ENCODE measurements around the gene TMEM115. TPM values are rescaled to one million over a fixed set of nuclear protein-coding genes. Genes with fewer than 3 reads are reported as not detected.

TMEM115 gene
- total and polyA plus RNA-seq, 9 donors, result 23.0 to 31.3 (median 26.1) TPM

DNA sequence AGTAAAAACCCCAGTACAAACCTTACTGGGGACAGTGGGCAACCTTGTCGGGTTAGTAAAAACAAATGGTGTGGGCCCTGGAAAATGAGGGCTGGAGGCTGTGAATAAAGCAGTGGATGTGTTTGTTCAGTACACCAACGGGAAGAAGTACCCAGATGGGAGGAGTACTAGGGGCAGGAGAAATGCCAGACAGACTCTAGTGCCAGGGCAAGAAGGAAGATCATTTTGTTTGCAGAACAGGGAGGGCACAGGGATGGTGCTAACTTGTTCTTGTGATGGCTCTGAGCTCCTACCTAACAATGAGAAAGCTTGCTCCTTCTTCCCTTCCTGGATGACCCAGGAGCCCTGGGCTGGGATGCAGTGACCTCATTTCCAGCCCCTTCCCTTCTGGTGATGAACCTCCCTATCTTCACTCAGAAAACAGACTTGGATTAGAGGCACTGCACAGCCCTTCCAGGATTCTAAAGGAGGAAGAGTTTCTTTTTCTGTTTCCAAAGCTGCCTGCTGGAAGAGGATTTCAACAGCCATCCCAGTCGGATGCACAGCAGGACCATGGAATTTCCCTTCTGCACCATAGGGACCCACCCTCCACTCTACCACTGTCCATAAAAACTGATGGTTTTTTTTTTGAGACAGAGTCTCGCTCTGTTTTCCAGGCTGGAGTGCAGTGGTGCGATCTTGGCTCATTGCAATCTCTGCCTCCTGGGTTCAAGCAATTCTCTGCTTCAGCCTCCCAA lies 24.8 kb downstream of the TMEM115 start:
- Histone ChIP-seq H3K36me3 (ENCODE audit: control insufficient read depth, insufficient read depth, low read length) (peaks cover 46% of the 10 kb centered on the region), H3K4me1 (ENCODE audit: control insufficient read depth, insufficient read depth, low read length) (peaks cover 56% of the 10 kb centered on the region), H3K27me3 (ENCODE audit: control insufficient read depth, insufficient read depth, low read length) (no peaks in the 10 kb centered on the region), H3K4me3 (ENCODE audit: low read length) (no peak overlapping the region), H3K9me3 (replicated peaks; ENCODE audit: control insufficient read depth, low read depth, low read length) (no peaks in the 10 kb centered on the region), H3K27ac (ENCODE audit: low read length) (peak overlapping the region; percentile 89)
- WGBS (ENCODE audit: insufficient coverage), result 50% methylated on average over 4 of the region's 5 CpGs
- no peak for DNase-seq

DNA sequence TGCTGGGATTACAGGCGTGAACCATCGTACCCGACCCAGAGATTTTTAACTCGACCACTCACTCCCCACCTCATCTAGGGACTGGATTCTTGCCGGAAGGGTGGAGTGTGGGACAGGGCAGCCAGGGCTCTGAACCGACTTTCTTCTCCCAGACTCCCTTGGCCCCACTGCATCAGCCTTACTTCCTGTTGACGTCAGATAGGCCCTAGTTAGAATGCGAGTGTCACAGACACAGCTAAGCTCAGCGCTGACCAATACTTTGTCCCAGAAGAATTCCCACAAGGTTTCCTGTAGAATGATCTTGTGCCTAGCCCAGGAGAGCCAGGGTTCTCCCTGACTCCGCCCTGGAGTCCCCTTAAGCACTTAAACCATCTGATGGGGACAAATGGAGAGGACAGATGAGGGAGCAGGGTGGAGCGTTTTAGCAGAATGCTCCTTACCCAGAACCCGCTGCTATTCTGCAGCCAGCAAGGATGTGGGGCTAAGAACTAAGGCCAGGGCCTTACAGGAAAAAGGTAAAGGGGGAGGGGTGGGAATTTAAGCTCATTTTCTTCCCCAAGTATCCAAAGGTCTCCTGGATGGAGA lies 25.5 kb downstream of the TMEM115 start:
- peaks cover 49% of the 10 kb centered on the region for H3K4me1 ChIP-seq (ENCODE audit: control insufficient read depth, insufficient read depth, low read length)
- H3K27ac ChIP-seq (ENCODE audit: low read length), result peak overlapping the region; percentile 89
- H3K36me3 ChIP-seq (ENCODE audit: control insufficient read depth, insufficient read depth, low read length), result peaks cover 49% of the 10 kb centered on the region
- no peaks in the 10 kb centered on the region for H3K9me3 ChIP-seq (replicated peaks; ENCODE audit: control insufficient read depth, low read depth, low read length)
- no peaks in the 10 kb centered on the region for H3K27me3 ChIP-seq (ENCODE audit: control insufficient read depth, insufficient read depth, low read length)
- WGBS (ENCODE audit: insufficient coverage), result 64% methylated on average over 3 of the region's 12 CpGs
- no peak overlapping the region for H3K4me3 ChIP-seq (ENCODE audit: low read length)
- DNase-seq, result peak; percentile 86

DNA sequence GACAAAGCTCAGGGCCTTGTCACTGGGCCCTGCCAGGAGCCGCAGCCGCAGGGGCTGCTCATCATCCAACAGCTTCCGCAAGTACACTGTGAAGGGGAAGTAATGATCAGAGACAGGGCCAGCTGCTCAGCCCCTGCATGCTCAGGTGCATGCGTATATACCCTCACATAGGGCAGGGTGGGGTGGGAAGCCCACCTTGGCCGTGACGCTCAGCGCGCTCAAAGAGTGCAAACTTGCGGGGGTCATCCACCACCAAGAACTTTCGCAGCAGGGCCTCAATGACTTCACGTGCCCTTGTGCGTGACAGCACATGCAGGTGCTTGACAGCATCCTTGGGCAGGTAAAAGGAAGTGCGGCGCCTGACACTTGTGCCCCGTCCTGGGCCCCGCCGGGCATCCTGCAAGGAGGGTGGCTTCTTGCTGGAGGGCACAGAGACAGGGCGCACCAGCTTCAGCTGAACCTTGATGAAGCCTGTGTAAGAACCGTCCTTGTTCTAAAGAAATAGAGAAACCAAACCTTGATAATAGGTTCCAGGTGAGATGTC lies 27.9 kb downstream of the TMEM115 start:
- peaks cover 49% of the 10 kb centered on the region for H3K36me3 ChIP-seq (ENCODE audit: control insufficient read depth, insufficient read depth, low read length)
- H3K27me3 ChIP-seq (ENCODE audit: control insufficient read depth, insufficient read depth, low read length), result no peaks in the 10 kb centered on the region
- WGBS (ENCODE audit: insufficient coverage), result 95% methylated on average over 14 of the region's 19 CpGs
- no peak overlapping the region for H3K4me3 ChIP-seq (ENCODE audit: low read length)
- no peaks in the 10 kb centered on the region for H3K9me3 ChIP-seq (replicated peaks; ENCODE audit: control insufficient read depth, low read depth, low read length)
- DNase-seq, result no peak
- H3K27ac ChIP-seq (ENCODE audit: low read length), result no peak overlapping the region
- peaks cover 48% of the 10 kb centered on the region for H3K4me1 ChIP-seq (ENCODE audit: control insufficient read depth, insufficient read depth, low read length)

DNA sequence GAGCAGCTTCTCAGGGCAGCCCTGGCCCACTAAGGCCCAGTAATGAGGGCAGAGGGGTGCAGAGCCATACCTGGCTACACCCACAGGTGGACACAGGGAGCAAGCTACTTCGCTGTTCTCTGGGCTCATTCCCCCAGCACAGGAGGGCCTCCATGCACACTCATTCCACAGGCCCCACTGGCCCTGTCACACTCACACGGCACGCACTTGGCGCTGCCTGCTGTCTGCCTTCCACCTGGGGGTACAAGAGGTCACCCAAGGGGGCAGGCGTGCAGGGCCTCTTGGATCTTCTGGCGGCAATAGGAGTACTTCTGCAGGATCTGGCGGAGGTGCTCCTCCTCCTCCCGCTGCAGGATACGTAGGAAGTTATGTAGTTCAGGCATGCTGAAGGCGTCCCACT lies 29.0 kb downstream of the TMEM115 start:
- 91% methylated on average over 10 of the region's 10 CpGs for WGBS (ENCODE audit: insufficient coverage)

DNA sequence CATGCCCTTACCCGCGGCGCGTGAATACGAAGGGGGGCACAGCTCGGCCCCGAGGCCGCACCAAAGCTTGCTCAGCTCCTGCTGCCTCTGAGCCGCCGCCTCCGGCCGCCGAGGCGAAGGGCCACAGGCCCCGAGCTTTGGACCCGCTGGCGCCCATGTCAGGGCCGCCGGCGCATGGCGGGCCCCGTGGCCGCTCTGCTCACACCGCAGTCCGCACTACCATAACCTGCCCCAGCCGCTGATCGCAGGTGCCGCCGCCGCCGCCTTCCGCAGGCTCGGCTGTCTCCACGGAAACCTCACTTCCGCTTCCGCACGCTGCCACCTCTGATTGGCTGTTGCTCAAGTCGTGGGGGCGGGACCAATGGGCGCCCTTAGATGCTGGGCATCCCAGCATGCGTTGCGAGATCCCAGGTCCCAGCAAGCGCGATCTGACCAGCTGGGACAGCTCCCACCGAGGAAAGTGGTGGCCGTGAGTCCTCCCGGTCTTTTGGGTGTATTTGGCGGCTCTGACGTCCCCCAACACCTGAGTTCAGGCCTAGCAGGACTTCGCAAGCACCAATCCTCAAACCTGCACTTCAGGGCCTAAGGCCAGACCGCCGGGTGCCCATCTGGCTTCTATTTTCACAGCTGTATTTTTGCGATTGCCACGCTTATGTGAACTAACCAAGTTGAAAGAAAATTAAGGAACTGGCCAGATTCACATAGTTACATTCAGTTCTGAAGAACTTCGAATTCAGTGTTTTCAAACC lies 31.2 kb downstream of the TMEM115 start, which contains the start of gene TUSC2:
Gene TUSC2, minus strand, starts transcription at position 281 of the 749 bp plus-strand sequence. Its CDS starts 124 bp downstream, at position 157.
- H3K4me3 ChIP-seq (ENCODE audit: low read length), result peak within 1 kb of the TSS; percentile 83
- DNase-seq, result peak; percentile 98
- H3K9me3 ChIP-seq (replicated peaks; ENCODE audit: control insufficient read depth, low read depth, low read length), result no peaks in the 10 kb centered on the region
- under 1% methylated on average over 53 of the region's 55 CpGs for WGBS (ENCODE audit: insufficient coverage)
- peaks cover 50% of the 10 kb centered on the region for H3K36me3 ChIP-seq (ENCODE audit: control insufficient read depth, insufficient read depth, low read length)
- H3K27ac ChIP-seq (ENCODE audit: low read length), result peak within 1 kb of the TSS; percentile 86
- H3K27me3 ChIP-seq (ENCODE audit: control insufficient read depth, insufficient read depth, low read length), result no peaks in the 10 kb centered on the region
- H3K4me1 ChIP-seq (ENCODE audit: control insufficient read depth, insufficient read depth, low read length), result peaks cover 36% of the 10 kb centered on the region

More for the DNA sequence above, 29.0 kb downstream of the TMEM115 start:
- Histone ChIP-seq H3K4me1 (ENCODE audit: control insufficient read depth, insufficient read depth, low read length) (peaks cover 40% of the 10 kb centered on the region), H3K27me3 (ENCODE audit: control insufficient read depth, insufficient read depth, low read length) (no peaks in the 10 kb centered on the region), H3K27ac (ENCODE audit: low read length) (no peak overlapping the region), H3K4me3 (ENCODE audit: low read length) (no peak overlapping the region), H3K36me3 (ENCODE audit: control insufficient read depth, insufficient read depth, low read length) (peaks cover 53% of the 10 kb centered on the region), H3K9me3 (replicated peaks; ENCODE audit: control insufficient read depth, low read depth, low read length) (no peaks in the 10 kb centered on the region)
- no peak for DNase-seq

DNA sequence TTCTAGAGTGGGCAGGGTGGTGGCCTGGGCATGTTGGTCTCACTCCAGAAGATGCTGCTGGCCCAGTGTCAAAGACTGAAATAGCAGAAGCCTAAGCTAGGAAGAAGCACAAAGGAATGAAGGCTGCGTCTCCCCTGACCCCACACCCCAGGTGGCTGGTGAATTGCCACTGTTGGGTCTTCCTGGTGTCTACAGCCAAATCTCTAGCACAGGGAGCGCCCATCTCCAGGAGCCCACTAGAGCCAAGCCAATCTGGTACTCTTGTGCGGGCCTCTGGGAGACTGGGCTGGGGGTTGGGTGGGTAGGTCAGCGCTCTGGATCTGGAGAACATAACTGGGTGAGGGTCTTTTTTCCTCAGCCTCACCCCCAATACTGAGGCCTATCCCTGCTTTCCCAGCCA lies 32.2 kb downstream of the TMEM115 start:
- no peak overlapping the region for H3K27ac ChIP-seq (ENCODE audit: low read length)
- peaks cover 45% of the 10 kb centered on the region for H3K36me3 ChIP-seq (ENCODE audit: control insufficient read depth, insufficient read depth, low read length)
- H3K27me3 ChIP-seq (ENCODE audit: control insufficient read depth, insufficient read depth, low read length), result no peaks in the 10 kb centered on the region
- WGBS (ENCODE audit: insufficient coverage), result 57% methylated on average over 1 of the region's 4 CpGs
- peak overlapping the region; percentile 83 for H3K4me3 ChIP-seq (ENCODE audit: low read length)
- peaks cover 44% of the 10 kb centered on the region for H3K4me1 ChIP-seq (ENCODE audit: control insufficient read depth, insufficient read depth, low read length)
- H3K9me3 ChIP-seq (replicated peaks; ENCODE audit: control insufficient read depth, low read depth, low read length), result no peaks in the 10 kb centered on the region
- DNase-seq, result peak; percentile 25

DNA sequence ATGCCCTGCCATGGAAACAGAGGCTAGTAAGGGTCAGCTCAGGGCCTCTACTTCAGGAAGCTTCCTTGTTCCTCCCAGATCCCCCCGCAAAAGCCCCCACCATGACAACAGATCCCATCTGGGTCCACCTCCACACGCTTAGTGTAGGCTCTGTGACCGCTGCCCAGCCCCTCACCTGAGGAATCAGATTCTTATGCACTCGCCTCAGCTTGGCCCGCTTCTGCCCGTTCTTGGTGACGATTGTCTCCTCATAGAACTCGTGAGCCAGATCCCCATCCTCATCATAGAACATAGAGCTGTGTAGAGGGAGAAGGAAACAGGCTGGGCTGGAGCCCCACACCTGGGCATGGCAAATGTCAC lies 33.2 kb downstream of the TMEM115 start:
- Histone ChIP-seq H3K27ac (ENCODE audit: low read length) (no peak overlapping the region), H3K36me3 (ENCODE audit: control insufficient read depth, insufficient read depth, low read length) (peaks cover 35% of the 10 kb centered on the region), H3K27me3 (ENCODE audit: control insufficient read depth, insufficient read depth, low read length) (no peaks in the 10 kb centered on the region), H3K4me1 (ENCODE audit: control insufficient read depth, insufficient read depth, low read length) (peaks cover 49% of the 10 kb centered on the region), H3K4me3 (ENCODE audit: low read length) (no peak overlapping the region), H3K9me3 (replicated peaks; ENCODE audit: control insufficient read depth, low read depth, low read length) (no peaks in the 10 kb centered on the region)
- 100% methylated on average over 1 of the region's 8 CpGs for WGBS (ENCODE audit: insufficient coverage)
- DNase-seq, result peak; percentile 7

DNA sequence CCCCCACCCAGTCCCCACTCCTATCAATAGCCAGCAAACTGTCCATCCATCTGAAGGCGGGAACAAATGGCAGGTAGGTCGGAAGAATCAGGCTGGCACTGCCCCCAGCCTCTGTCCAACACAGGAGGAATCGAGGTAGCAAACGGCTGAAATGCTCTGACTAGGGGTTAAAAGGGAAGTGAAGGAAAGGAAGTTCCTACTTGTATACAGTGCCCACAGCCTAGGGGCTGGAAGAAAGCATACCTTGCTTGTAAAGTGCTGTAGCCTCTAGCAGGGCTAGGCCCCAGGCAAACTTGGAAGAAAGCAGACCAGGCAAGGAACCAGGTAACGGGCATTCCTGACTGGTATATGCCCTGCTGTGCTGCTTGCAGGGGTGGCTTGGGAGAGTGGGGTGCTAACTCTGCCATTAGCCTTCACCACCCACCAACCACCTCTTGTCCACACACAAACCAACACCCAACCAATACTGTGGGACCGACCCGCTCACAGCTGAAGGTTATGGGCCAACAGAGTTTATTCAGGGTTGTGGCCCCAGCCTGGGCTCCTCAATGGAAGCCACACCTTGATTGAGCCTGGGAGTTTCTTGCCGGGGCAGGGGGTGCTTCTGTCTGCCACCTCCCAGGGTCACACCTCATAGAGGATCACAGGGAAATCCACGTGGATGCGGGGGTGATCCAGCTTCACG lies 33.7 kb downstream of the TMEM115 start:
- Histone ChIP-seq H3K27me3 (ENCODE audit: control insufficient read depth, insufficient read depth, low read length) (no peaks in the 10 kb centered on the region), H3K9me3 (replicated peaks; ENCODE audit: control insufficient read depth, low read depth, low read length) (no peaks in the 10 kb centered on the region), H3K4me1 (ENCODE audit: control insufficient read depth, insufficient read depth, low read length) (peaks cover 51% of the 10 kb centered on the region), H3K36me3 (ENCODE audit: control insufficient read depth, insufficient read depth, low read length) (peaks cover 30% of the 10 kb centered on the region), H3K27ac (ENCODE audit: low read length) (no peak overlapping the region), H3K4me3 (ENCODE audit: low read length) (no peak overlapping the region)
- DNase-seq, result no peak
- 96% methylated on average over 5 of the region's 11 CpGs for WGBS (ENCODE audit: insufficient coverage)

DNA sequence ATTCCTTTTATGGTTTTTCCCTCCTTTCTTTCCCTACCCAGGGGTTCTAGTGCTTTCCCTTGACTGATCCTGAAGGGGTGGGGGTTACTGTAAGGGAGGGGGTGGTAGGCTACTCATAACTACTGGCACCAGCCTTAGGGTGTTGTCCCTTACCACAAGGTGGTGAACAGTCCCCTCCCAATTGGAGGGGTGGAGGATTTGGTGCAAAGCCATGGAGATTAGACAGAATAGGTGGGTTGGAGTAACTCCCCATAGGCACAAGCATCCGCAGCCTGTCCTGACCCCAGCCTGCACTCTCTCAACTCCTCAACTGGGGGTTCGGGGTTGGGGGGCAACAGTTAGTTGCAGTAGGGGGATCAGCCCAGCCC lies 34.2 kb downstream of the TMEM115 start:
- peak; percentile 13 for DNase-seq
- Histone ChIP-seq H3K27ac (ENCODE audit: low read length) (peak overlapping the region; percentile 96), H3K4me1 (ENCODE audit: control insufficient read depth, insufficient read depth, low read length) (peaks cover 56% of the 10 kb centered on the region), H3K27me3 (ENCODE audit: control insufficient read depth, insufficient read depth, low read length) (no peaks in the 10 kb centered on the region), H3K4me3 (ENCODE audit: low read length) (no peak overlapping the region), H3K36me3 (ENCODE audit: control insufficient read depth, insufficient read depth, low read length) (peaks cover 24% of the 10 kb centered on the region), H3K9me3 (replicated peaks; ENCODE audit: control insufficient read depth, low read depth, low read length) (no peaks in the 10 kb centered on the region)
- no CpG with 5 or more reads among the region's 2 CpGs for WGBS (ENCODE audit: insufficient coverage)
